ENCODE measurements around the gene QSOX2. TPM values are rescaled to one million over a fixed set of nuclear protein-coding genes. Genes with fewer than 3 reads are reported as not detected.

QSOX2 gene
- total RNA-seq, 2 donors from 2014 or later = 8.8 to 22.7 TPM

GRCh38 chr9:136173648-136174290 lies 71.8 kb downstream of the QSOX2 start:
- Histone ChIP-seq H3K4me3 (no peak overlapping the region), H3K27ac (no peak overlapping the region), H3K36me3 (replicated peaks in 1 of 2; ENCODE audit: insufficient read depth in 1 of 2, low read depth in 2 of 2) (no peaks in the 10 kb centered on the region), H3K9me3 (no peaks in the 10 kb centered on the region), H3K4me1 (peaks cover 10% of the 10 kb centered on the region), H3K27me3 (no peaks in the 10 kb centered on the region)
- DNase-seq (no peak), ATAC-seq (no peak)
- TF ChIP-seq POLR2A (IDR thresholded peaks at IDR 0.05) = no peak
- TF ChIP-seq, protein P1, sequence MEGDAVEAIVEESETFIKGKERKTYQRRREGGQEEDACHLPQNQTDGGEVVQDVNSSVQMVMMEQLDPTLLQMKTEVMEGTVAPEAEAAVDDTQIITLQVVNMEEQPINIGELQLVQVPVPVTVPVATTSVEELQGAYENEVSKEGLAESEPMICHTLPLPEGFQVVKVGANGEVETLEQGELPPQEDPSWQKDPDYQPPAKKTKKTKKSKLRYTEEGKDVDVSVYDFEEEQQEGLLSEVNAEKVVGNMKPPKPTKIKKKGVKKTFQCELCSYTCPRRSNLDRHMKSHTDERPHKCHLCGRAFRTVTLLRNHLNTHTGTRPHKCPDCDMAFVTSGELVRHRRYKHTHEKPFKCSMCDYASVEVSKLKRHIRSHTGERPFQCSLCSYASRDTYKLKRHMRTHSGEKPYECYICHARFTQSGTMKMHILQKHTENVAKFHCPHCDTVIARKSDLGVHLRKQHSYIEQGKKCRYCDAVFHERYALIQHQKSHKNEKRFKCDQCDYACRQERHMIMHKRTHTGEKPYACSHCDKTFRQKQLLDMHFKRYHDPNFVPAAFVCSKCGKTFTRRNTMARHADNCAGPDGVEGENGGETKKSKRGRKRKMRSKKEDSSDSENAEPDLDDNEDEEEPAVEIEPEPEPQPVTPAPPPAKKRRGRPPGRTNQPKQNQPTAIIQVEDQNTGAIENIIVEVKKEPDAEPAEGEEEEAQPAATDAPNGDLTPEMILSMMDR (IDR thresholded peaks at IDR 0.05) = no peak
- WGBS, 2 donors = 71 to 78% methylated on average over 9 to 14 of the region's 14 CpGs
- intact Hi-C loops (cut with DNase I) = no loop called here

GRCh38 chr9:136172412-136173079 lies 73.1 kb downstream of the QSOX2 start:
- no peaks in the 10 kb centered on the region for H3K27me3 ChIP-seq
- no peak overlapping the region for H3K27ac ChIP-seq
- WGBS, 2 donors = 85 to 89% methylated on average over 9 to 16 of the region's 16 CpGs
- no peaks in the 10 kb centered on the region for H3K36me3 ChIP-seq (replicated peaks in 1 of 2; ENCODE audit: insufficient read depth in 1 of 2, low read depth in 2 of 2)
- no peak overlapping the region for H3K4me3 ChIP-seq
- ATAC-seq (no peak), DNase-seq (no peak)
- peaks cover 10% of the 10 kb centered on the region for H3K4me1 ChIP-seq
- no peak for TF ChIP-seq POLR2A (IDR thresholded peaks at IDR 0.05)
- TF ChIP-seq, protein P1 (IDR thresholded peaks at IDR 0.05) = no peak
- H3K9me3 ChIP-seq = no peaks in the 10 kb centered on the region
- intact Hi-C loops (cut with DNase I) = no loop called here

DNA sequence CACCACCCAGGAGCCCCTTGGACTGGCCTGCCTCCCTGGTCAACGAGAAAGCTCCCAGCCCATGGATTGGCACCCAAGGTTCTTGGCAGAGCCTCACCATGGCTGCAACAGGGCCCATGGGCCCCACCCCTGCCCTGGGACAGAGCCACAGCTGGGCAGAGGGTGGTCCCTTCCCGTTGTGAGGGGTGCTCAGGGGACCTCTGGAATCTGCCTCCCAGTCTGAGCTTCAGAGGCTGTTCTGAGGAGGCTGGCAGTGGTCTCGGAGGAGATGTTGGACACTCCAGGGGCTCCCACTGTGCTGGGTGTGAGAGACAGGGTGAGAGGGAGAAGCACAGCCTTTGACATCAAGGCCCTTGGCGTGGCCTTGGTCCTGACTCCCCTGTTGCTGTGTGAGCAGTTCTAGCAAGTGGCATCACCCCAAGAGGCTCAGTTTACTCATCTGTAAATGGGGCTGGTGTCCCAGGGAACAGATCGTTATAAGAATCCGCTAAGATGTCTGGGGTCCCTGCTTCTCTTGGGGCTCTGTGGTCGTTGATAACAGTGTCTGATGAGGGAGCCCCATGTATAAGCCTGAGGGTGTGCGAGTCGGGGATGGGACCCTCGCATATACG lies 73.7 kb downstream of the QSOX2 start:
- no peak for TF ChIP-seq POLR2A (IDR thresholded peaks at IDR 0.05)
- TF ChIP-seq, protein P1 (IDR thresholded peaks at IDR 0.05) = no peak
- H3K4me3 ChIP-seq = no peak overlapping the region
- no peaks in the 10 kb centered on the region for H3K9me3 ChIP-seq
- DNase-seq (peak in 1 of 4 donors; percentile 50), ATAC-seq (no peak)
- H3K36me3 ChIP-seq (replicated peaks in 1 of 2; ENCODE audit: insufficient read depth in 1 of 2, low read depth in 2 of 2) = no peaks in the 10 kb centered on the region
- no peak overlapping the region for H3K27ac ChIP-seq
- intact Hi-C loops (cut with DNase I) = no loop called here
- 76 to 93% methylated on average over 8 to 11 of the region's 11 CpGs for WGBS, 2 donors
- H3K4me1 ChIP-seq = peaks cover 10% of the 10 kb centered on the region
- no peaks in the 10 kb centered on the region for H3K27me3 ChIP-seq

GRCh38 chr9:136171009-136171800 lies 74.4 kb downstream of the QSOX2 start:
- Histone ChIP-seq H3K4me1 (peaks cover 10% of the 10 kb centered on the region), H3K27ac (no peak overlapping the region), H3K9me3 (no peaks in the 10 kb centered on the region), H3K4me3 (no peak overlapping the region), H3K27me3 (no peaks in the 10 kb centered on the region), H3K36me3 (replicated peaks in 1 of 2; ENCODE audit: insufficient read depth in 1 of 2, low read depth in 2 of 2) (no peaks in the 10 kb centered on the region)
- intact Hi-C loops (cut with DNase I) = no loop called here
- WGBS, 2 donors = 48 to 53% methylated on average over 15 to 16 of the region's 16 CpGs
- DNase-seq = peak in 3 of 4 donors; percentile 5 to 55 (median 54)
- no peak for TF ChIP-seq POLR2A (IDR thresholded peaks at IDR 0.05)
- TF ChIP-seq, protein P1 (IDR thresholded peaks at IDR 0.05) = no peak
- ATAC-seq = no peak

Data from body of pancreas (tissue), 4 donors.